Stimulated activated CD8-positive, alpha-beta memory T cell treated with anti-CD3 and anti-CD28 coated beads, Interleukin-7, amount 100 ng/mL, for 48 hours (primary cell): ENCODE measurements around the gene KPNA5.
"Not testable (repeated sequence)": the region's sequence is repeated elsewhere in the genome, so short reads cannot be mapped to it uniquely, and the experiment has no call there.

Experiments used
- DNase-seq, 2 donors: peaks; one replicate each; pipeline ENCODE4 v3.0.0-alpha.2; 2020; ENCODE audit warnings: low read depth in 1 of 2; ENCODE audit errors: extremely low read depth in 1 of 2

The KPNA5 gene

DNA sequence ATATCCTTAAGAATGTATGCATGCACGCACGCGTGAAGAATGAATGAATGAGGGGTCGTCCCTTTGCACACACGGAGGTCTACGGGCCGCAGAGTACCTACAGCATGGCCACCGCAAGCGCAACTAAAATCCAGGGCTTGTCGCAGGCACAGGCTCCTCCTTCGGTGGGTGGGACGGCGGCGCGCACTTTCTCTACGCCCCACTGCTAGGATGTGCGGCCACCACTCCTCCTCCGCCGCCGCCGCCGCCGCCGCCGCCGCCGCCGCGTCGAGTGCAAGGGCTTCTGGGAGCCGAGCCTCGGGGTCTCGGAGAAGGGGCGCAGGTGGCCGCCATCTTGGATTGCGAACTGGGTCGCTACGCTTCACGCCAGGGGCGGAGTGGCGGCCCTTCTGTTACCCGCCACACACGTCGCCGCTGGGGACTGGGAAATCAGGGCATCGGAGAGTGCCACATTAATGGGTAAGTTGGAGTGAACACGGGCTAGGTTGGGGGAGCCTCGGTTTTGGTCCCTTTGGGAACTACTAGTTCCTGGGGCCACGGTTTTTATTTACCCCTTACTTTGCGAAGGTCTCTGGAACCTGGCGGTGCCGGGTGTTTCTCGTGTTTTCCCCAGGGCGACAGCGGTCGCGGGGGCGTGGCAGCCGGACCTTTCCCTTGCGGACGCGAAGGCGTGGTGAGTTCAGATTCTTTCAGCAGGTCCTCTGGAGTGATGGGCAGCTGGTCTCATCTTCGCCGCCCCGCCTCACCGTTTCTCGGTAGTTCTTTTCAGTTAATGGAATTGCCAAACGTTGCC, at the start of gene KPNA5:
Gene KPNA5, plus strand, starts transcription at position 332 of the 793 bp plus-strand sequence. Its CDS starts 124 bp downstream, at position 456.
- peak; percentile 79 to 91 for DNase-seq

DNA sequence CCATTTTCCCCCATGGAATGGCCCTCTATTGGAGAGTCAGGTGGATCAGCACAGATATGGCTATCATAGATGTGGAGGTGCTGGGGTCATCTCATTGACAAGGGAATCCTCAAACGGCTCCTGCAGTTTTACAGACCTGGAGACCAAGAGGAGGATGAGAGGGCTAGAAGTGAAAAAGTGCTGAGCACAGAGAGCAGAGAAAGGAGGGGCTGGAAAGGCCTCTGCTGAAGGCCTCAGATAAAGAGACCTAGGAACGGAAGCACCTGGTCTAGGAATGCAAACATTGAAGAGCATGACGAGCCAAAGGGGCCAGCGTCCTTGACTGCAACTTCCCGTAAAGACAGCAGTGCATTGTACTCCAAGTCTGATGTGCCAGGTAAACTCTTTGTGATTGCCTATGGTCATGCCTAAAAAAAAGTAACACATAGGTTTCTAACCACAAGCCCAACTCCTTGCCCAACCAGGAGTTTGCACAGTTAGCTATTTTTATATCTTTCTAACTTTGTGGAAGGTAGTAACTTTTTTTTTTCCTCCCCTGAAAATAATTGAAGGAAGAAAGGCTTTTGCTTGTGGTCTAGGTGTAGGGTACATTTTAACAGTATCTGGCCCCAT, 49.5 kb upstream of the KPNA5 start:
- DNase-seq = no peak

GRCh38 chr6:116633685-116634084, 47.3 kb upstream of the KPNA5 start:
- DNase-seq = no peak

DNA sequence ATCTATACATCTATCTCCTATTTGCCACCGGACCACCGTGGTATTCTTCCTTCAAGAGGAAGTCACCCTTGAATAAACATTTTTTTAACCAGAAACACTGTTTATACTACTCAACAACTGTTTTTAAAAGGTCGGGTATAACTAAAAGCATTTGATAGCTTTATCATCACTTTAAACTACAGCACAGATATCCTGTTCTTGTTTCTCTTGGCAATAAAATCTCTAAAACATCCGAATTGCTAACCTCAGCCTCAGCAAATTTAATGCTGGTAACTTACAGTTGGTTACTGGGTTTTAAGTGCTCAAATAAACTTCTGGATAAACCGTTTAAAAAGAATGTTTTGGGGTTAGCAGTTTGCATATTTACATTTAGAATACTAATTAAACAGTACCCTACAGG, 32.9 kb upstream of the KPNA5 start:
- no peak for DNase-seq

DNA sequence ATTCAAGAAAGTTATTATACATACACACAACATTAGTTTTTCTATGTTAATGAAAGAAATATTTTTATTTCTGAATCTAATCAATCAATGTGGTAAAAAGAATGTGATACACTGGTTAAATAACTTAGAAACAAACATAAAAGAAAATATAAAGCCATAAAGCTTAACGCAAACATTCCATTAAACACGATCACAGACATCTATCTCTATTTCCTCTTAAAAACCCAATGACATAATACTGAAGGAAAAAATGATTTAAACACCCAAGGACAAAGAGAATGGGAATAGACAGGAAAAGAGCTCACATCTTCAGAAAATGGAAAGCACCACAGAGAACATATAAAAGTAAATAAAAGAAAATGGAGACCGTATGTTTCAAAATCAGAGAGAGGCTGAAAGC, 31.9 kb upstream of the KPNA5 start:
- DNase-seq = no peak

DNA sequence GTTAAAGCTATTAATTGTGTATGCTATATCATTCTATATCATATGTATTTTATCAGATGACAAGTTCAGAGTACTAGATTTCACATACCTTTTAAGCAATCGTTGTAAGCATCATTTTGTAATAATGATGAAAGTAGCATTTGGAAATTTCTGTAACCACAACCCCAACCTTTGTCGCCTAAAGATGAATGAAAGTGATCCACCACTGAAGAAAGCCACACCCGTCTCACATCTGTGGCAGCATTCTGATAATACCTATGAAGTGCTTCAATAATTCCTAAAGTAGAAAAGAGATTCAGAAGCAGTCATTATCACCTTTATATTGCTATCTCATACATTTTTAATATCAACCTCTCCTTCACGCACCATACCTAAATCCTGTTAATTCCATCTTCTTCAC, 29.1 kb upstream of the KPNA5 start:
- DNase-seq = no peak

DNA sequence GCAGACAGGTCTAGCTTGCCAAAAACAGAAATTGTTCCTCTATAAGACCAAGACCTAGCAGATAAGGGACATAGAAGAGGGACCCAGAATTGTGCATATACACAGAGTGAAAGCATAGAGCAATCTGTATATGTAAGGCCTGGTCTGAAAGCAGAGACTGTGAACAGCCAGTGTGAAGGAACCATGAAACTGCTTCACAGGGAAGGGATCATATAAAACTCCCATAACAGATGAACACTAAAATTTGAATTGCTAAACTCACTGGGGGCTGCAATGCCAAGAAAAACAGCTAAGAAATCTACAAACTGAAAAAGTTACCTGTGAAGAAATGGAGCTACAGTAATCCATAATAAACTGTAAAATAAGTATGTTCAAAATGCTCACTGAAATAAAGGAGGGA, 19.4 kb upstream of the KPNA5 start:
- DNase-seq = no peak

GRCh38 chr6:116662202-116662601, 18.8 kb upstream of the KPNA5 start:
- DNase-seq = no peak

GRCh38 chr6:116663308-116663707, 17.7 kb upstream of the KPNA5 start:
- DNase-seq = no peak

DNA sequence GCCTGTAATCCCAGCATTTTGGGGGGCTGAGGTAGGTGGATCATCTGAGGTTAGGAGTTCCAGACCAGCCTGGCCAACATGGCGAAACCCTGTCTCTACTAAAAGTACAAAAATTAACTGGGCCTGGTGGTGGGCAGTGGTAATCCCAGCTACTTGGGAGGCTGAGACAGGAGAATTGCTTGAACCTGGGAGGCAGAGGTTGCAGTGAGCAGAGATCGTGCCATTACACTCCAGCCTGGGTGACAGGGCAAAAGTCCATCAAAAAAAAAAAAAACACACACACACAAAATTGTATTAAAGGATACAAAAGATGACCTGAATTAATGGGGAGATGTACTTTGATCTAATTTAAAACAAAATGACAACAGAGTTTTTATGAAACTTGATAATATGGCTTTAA, 16.8 kb upstream of the KPNA5 start:
- not testable (repeated sequence) for DNase-seq

GRCh38 chr6:116665464-116665863, 15.5 kb upstream of the KPNA5 start:
- DNase-seq = no peak

- no peak for DNase-seq
These were observed 14.1 kb upstream of the KPNA5 start for GRCh38 chr6:116666869-116667268.

- DNase-seq = no peak
These were observed 13.4 kb upstream of the KPNA5 start for GRCh38 chr6:116667623-116668022.

- DNase-seq = no peak
These were observed 8.7 kb upstream of the KPNA5 start for GRCh38 chr6:116672306-116672705.

- no peak for DNase-seq
These were observed 5.0 kb upstream of the KPNA5 start for GRCh38 chr6:116676021-116676420.

DNA sequence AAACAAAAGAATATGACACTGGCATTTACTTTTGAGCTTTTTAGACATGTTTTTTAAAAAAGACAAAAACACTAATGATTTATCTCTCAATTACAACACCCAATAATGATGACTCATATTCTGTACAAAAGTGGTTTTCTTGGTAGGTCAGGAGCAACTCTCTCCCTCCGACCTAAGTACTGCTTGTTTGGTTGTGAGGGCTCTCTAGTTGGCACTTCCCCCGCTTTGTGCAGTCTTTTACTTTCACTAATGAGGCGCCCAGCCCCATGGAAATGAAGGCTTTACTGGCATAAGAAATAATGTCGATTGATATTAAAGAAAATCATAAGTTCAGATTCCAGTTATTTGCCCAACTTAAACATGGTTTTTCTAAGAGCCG, 1.3 kb downstream of the KPNA5 start:
- DNase-seq = peak in 1 of 2 donors; percentile 21

- DNase-seq = no peak
These were observed 4.5 kb downstream of the KPNA5 start for GRCh38 chr6:116685437-116685993.

DNA sequence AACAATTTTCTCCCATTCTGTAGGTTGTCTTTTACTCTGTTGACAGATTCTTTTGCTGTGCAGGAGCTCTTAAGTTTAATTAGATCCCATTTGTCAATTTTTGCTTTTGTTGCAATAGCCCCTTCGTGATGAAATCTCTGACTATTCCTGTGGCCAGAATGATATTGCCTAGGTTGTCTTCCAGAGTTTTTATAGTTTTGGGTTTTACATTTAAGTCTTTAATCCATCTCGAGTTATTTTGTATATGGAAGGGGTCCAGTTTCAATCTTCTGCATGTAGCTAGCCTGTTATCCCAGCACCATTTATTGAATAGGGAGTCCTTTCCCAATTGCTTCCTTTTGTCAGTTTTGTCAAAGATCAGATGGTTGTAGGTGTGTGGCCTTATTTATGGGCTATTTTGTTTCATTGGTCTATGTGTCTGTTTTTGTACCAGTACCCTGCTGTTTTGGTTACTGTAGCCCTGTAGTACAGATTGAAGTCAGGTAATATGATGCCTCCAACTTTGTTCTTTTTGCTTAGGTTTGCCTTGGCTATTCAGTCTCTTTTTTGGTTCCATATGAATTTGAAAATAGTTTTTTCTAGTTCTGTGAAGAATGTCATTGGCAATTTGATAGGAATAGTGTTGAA, 5.6 kb downstream of the KPNA5 start:
- not testable (repeated sequence) for DNase-seq

DNA sequence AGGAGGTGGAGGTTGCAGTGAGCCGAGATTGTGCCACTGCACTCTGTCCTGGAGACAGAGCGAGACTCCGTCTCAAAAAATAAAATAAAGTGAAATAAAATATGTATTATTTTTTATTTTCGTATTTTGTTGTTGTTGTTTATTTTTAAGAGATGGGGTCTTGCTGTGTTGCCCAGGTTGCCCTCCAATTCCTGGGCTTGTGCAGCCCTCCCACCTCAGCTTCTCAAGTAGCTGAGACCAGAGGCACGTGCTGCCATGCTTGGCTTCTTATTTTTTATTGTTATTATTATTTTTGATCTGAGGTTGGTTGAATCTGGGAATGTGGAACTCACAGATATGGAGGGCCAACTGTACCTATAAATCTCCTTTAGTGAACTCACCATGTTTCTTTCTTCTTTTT, 10.1 kb downstream of the KPNA5 start:
- DNase-seq = no peak

- DNase-seq = not testable (repeated sequence)
These were observed 11.9 kb downstream of the KPNA5 start for GRCh38 chr6:116692873-116693272.

DNA sequence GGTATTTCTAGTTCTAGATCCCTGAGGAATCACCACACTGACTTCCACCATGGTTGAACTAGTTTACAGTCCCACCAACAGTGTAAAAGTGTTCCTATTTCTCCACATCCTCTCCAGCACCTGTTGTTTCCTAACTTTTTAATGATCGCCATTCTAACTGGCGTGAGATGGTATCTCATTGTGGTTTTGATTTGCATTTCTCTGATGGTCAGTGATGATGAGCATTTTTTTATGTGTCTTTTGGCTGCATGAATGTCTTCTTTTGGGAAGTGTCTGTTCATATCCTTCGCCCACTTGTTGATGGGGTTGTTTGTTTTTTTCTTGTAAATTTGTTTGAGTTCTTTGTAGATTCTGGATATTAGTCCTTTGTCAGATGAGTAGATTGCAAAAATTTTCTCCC, 12.3 kb downstream of the KPNA5 start:
- DNase-seq = not testable (repeated sequence)

DNA sequence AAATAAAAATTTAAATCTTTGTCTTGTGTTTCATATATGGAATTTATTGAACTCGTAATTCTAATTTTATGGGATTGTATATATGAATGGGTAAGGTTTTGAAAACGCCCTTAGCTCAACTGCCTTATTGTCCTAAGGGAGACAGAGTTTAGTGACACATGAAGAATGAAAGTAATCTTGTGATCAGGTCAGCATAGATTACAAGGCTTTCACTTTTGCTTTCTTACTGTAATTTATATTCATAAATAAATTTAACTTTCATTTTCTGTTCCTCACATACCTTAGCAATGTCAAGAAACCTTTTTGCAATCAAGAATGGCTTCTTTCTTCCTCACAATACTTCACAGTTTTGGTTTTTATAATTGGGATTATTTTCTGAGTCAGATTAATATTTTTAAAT, 14.4 kb downstream of the KPNA5 start:
- no peak for DNase-seq
